H7 (cell line): Measurements from ENCODE around the gene CNGA1. TPM values are rescaled to one million over a fixed set of nuclear protein-coding genes. Genes with fewer than 3 reads are reported as not detected.
"Not testable (repeated sequence)": the region's sequence is repeated elsewhere in the genome, so short reads cannot be mapped to it uniquely, and the experiment has no call there.

ENCODE experiments used
- DNase-seq: peaks from one replicate; pipeline ENCODE4 v3.0.0; 2012
- H3K27me3 ChIP-seq: 2 replicates; pipeline ENCODE4 v1.6.0; 2011; ENCODE audit warnings: mild to moderate bottlenecking, low read length; ENCODE audit not compliant: control insufficient read depth, insufficient read depth
- H3K36me3 ChIP-seq: replicated peaks from 2 replicates; pipeline ENCODE4 v1.5.1; 2011; ENCODE audit warnings: low read length; ENCODE audit not compliant: control insufficient read depth, insufficient read depth
- H3K4me3 ChIP-seq: 2 replicates; pipeline ENCODE4 v1.5.1; 2011; ENCODE audit warnings: low read depth, mild to moderate bottlenecking, control low read depth, low read length, moderate library complexity; ENCODE audit not compliant: insufficient read depth
- total RNA-seq: library from RNA; depleted of rRNA; stranded (reverse); fragments of >200 nt; shearing (Covaris generic); gene quantifications from 2 replicates; pipeline ENCODE4 v1.2.3, GENCODE V29; 2014; rRNA removed

CNGA1 gene
- total RNA-seq, 1 experiment from 2014 or later: 0.10 TPM

DNA sequence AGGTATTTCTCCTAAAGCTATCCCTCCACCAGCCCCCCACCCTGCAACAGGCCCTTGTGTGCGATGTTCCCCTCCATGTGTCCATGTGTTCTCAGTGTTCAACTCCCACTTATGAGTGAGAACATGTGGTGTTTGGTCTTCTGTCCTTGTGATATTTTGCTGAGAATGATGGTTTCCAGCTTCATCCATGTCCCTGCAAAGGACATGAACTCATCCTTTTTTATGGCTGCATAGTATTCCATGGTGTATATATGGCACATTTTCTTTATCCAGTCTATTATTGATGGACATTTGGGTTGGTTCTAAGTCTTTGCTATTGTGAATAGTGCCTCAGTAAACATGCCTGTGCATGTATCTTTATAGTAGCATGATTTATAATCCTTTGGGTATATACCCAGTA lies 99.3 kb downstream of the CNGA1 start:
- DNase-seq, H3K27me3 ChIP-seq: not testable (repeated sequence)

DNA sequence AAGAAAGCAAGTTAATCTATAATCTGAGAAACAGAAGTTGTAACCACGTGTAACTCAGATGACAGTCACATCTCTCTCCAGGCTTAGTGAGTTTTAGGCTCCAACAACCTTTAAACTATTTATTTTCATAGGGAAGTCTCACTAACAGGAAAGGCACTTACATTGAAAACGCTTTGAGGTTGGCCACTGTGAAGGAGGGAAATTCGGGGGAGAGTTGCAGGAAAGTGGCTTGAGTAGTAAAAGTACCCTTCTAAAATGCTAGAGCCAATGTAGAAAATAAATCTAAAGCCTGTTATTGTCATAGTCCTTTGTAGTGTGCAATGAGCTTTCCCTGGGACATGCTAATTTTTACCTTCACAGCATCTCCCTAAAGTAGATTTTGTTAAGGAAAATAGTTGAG lies 101.1 kb downstream of the CNGA1 start:
- peaks cover 2% of the 10 kb centered on the region for H3K36me3 ChIP-seq
- no peak overlapping the region for H3K4me3 ChIP-seq

More for the DNA sequence above, 99.3 kb downstream of the CNGA1 start:
- H3K4me3 ChIP-seq, H3K36me3 ChIP-seq: not testable (repeated sequence)

DNA sequence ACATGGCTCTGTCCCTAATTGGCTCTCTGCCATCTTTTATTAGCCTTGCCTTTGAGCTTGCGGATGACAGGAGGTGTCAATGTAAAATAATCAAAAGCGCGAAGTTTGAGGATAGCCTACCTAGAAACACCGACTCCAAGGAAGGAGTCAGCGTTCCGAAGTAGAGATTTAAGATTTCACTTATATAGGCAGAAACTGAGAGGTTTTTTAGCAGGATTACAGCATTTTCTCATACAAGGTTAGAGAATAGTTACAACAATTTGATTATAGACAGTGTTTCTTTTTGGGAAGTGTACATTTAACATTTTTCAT lies 101.6 kb downstream of the CNGA1 start:
- H3K4me3 ChIP-seq: peak overlapping the region; percentile 39
- peaks cover 2% of the 10 kb centered on the region for H3K36me3 ChIP-seq
- DNase-seq: no peak
- H3K27me3 ChIP-seq: no peaks in the 10 kb centered on the region

More for the DNA sequence above, 101.1 kb downstream of the CNGA1 start:
- H3K27me3 ChIP-seq: no peaks in the 10 kb centered on the region
- no peak for DNase-seq

DNA sequence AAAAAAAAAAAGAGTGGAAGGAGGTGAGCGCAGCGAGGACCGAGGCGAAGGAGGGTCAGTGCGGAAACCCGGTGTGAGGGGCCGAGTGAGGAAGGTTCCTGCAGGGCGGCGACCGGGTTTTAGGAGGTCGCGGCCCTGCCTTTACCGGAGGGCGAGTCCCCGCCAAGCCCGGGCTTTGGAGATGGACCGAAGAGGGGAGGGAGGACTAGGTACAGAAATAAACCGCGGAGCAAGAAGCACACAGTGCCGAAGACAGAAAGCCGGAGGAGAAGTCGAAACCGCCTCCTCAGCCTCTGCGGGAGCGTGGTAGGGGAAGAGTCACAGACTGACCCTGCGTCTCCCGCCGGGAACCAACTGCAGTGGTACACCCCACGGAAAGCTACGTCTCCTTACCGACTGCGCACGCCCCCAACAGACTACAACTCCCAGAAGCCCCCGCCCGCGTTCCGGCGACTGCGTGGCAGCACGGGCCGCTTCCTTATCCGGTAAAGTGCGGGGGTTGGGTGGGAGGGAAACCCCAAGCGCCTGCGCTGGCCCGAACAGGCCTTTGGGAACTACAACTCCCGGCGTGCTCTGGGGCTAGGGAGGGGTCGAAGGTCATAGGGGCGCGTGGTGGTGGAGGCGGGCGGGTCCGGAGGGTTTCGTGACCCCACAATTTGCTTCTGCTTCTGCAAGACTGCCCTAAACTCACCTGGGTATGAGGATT lies 102.1 kb downstream of the CNGA1 start, which contains the start of gene NFXL1:
NFXL1 (minus strand) TSS at position 364 of the 706 bp plus-strand sequence. CDS start 380 bp downstream, outside the sequence.
- Histone ChIP-seq H3K36me3 (peaks cover 2% of the 10 kb centered on the region), H3K4me3 (peak within 1 kb of the TSS; percentile 83), H3K27me3 (no peaks in the 10 kb centered on the region)
- peak; percentile 90 for DNase-seq

DNA sequence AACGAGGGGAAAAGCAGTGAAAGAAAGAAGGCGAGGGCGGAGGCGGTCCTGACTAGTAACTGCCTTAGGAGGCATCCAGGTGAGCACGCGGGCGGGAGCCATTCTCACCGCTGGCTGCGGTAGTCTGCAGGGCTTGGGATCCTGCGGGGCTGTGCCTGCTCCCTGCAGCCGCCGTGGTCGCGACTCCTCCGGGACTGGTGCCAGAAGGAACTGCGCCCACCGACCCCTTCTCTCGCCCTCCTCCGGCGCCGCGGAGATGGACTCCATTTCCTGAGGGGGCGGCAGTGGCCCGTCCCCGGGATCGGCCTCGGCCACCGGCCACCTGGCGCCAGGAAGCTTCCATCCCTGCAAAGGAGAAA lies 102.6 kb downstream of the CNGA1 start:
- peak; percentile 65 for DNase-seq

DNA sequence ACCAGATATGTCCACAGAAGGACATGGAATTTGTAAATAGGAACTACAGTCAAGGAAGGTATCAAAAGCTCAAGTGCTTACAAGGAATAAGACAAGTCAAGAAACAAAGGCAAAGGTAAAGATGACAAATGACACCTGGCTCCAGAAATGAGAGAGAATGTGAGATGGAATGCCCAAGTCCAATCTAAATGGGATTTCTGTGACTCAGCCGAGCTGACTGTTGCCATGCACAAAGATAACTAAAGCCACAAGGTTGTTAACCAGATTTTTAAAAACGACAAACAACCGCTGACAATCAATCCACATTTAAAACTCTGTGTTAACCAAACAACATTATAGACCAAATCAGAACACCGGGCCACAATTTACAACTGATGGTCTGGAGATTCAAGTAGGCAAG lies 103.2 kb downstream of the CNGA1 start:
- Histone ChIP-seq H3K36me3 (peaks cover 2% of the 10 kb centered on the region), H3K27me3 (no peaks in the 10 kb centered on the region), H3K4me3 (peak overlapping the region; percentile 83)
- DNase-seq: no peak

More for the DNA sequence above, 102.6 kb downstream of the CNGA1 start:
- Histone ChIP-seq H3K36me3 (peaks cover 2% of the 10 kb centered on the region), H3K27me3 (no peaks in the 10 kb centered on the region), H3K4me3 (peak overlapping the region; percentile 83)

DNA sequence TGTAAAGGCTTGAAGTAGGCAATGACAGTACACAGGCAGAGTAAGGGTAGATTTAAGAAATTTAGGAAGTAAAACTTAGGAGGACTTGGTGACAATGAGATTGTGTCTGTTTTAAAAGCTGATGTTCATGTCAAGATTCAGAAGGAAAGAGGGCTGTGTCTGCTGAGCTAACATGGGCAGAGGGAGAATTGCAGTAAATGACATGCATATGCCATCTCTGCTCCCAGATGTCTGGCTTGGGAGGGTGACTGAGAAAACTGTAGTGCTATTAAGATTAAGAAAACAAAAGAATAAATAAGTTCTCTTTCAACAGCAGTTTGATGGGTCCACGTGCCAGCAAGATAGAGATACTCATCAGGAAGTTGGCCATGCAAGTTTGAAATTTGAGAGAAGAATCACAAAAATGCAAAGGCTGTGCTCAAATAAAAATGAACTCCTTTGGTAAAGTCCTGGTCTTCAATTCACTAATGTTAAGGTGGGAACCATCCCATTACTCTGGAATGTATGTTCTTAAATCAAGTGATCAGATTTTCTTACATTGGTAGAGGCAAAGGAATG lies 109.3 kb downstream of the CNGA1 start:
- Histone ChIP-seq H3K27me3 (no peaks in the 10 kb centered on the region), H3K36me3 (peaks cover 8% of the 10 kb centered on the region), H3K4me3 (no peak overlapping the region)
- DNase-seq: no peak

DNA sequence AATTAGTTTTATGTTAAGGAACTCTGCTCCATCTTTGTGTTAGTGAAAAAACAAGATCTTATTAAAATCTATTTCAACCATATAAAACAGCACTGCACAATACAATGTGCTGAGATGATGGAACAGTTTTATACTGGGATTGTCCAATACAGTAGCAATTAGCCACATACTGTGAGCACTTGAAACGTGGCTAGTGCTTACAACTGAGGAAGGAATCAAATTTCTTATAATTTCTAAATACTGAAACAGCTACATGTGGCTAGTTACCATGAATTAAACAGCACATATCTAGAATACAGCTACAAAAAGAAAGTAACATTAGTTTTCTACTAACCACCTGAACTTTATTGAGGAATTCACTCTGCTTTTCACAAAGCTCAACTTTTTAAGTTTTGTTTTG lies 116.8 kb downstream of the CNGA1 start:
- no peak for DNase-seq
- H3K4me3 ChIP-seq: no peak overlapping the region
- H3K27me3 ChIP-seq: no peaks in the 10 kb centered on the region
- H3K36me3 ChIP-seq: peaks cover 28% of the 10 kb centered on the region

DNA sequence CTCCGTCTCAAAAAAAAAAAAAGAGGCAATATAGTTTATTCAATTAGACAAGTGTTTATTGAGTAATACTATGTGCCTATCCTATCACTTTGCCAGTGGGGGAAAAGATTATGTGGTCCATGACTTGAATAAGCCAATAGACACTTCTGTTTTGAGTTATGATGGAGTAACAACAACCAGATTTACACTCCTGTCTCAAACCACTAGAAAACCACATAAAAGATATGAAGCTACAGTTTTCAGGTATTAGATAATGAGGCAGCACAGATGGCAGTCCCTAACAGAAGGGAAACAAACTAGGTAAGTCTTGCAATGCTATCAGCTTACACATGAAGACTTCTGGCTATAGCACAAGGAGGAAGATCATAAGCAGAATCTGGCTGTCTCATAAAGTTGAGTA lies 124.6 kb downstream of the CNGA1 start:
- Histone ChIP-seq H3K27me3 (no peaks in the 10 kb centered on the region), H3K36me3 (peaks cover 27% of the 10 kb centered on the region), H3K4me3 (no peak overlapping the region)
- DNase-seq: no peak

Other genes with a start within 250 kb of the CNGA1 start
- gene CORIN, start 178.6 kb downstream of the CNGA1 start, total RNA-seq: 0.07 and 0.48 TPM in 2 replicates
- gene NFXL1, start 102.1 kb downstream of the CNGA1 start, total RNA-seq: 10.7 and 19.5 TPM in 2 replicates
- gene NIPAL1, start 91 bp upstream of the CNGA1 start, total RNA-seq: 1.7 and 2.5 TPM in 2 replicates
- gene TXK, start 117.6 kb upstream of the CNGA1 start, total RNA-seq: not detected in 2 replicates